Middle frontal gyrus (tissue), 1 donor: ENCODE data around the gene MIPOL1.
"Not testable (repeated sequence)": the region's sequence is repeated elsewhere in the genome, so short reads cannot be mapped to it uniquely, and the experiment has no call there.

Experiments used
- DNase-seq: peaks from one replicate; pipeline ENCODE4 v3.0.0-alpha.2; 2015; ENCODE audit warnings: low spot score; ENCODE audit errors: extremely low spot score

Gene MIPOL1

GRCh38 chr14:37526994-37527393 is 329.3 kb downstream of the MIPOL1 start:
- no peak for DNase-seq

- DNase-seq: no peak
These were observed 342.3 kb downstream of the MIPOL1 start for GRCh38 chr14:37539992-37540391.

GRCh38 chr14:37544407-37544806 is 346.7 kb downstream of the MIPOL1 start:
- DNase-seq: no peak

- DNase-seq: no peak
These were observed 347.4 kb downstream of the MIPOL1 start for GRCh38 chr14:37545174-37545573.

GRCh38 chr14:37546621-37547447 is 349.1 kb downstream of the MIPOL1 start:
- DNase-seq: no peak

- DNase-seq: no peak
These were observed 352.8 kb downstream of the MIPOL1 start for GRCh38 chr14:37550511-37550910.

GRCh38 chr14:37551119-37551518 is 353.4 kb downstream of the MIPOL1 start:
- DNase-seq: no peak

- DNase-seq: no peak
These were observed 356.3 kb downstream of the MIPOL1 start for GRCh38 chr14:37553935-37554550.

- DNase-seq: not testable (repeated sequence)
These were observed 357.9 kb downstream of the MIPOL1 start for GRCh38 chr14:37555596-37555995.

GRCh38 chr14:37558740-37559139 is 361.0 kb downstream of the MIPOL1 start:
- DNase-seq: no peak

GRCh38 chr14:37559386-37559785 is 361.6 kb downstream of the MIPOL1 start:
- no peak for DNase-seq

- no peak for DNase-seq
These were observed 365.5 kb downstream of the MIPOL1 start for GRCh38 chr14:37563189-37563588.

GRCh38 chr14:37565550-37565949 is 367.8 kb downstream of the MIPOL1 start:
- no peak for DNase-seq

- no peak for DNase-seq
These were observed 369.2 kb downstream of the MIPOL1 start for GRCh38 chr14:37566811-37567371.

GRCh38 chr14:37569729-37570128 is 372.0 kb downstream of the MIPOL1 start:
- DNase-seq: no peak

GRCh38 chr14:37571391-37571790 is 373.7 kb downstream of the MIPOL1 start:
- no peak for DNase-seq

GRCh38 chr14:37573356-37573755 is 375.6 kb downstream of the MIPOL1 start:
- DNase-seq: no peak

GRCh38 chr14:37579274-37579673 is 381.5 kb downstream of the MIPOL1 start:
- no peak for DNase-seq

- DNase-seq: no peak
These were observed 382.4 kb downstream of the MIPOL1 start for GRCh38 chr14:37580146-37580545.

- DNase-seq: no peak
These were observed 385.8 kb downstream of the MIPOL1 start for GRCh38 chr14:37583358-37584210.

- no peak for DNase-seq
These were observed 386.7 kb downstream of the MIPOL1 start for GRCh38 chr14:37584211-37585100.
